Naive thymus-derived CD4-positive, alpha-beta T cell (primary cell): ENCODE results near the gene SPATA7. TPM values are rescaled to one million over a fixed set of nuclear protein-coding genes. Genes with fewer than 3 reads are reported as not detected.

ENCODE experiments used
- polyA plus RNA-seq, 2 donors: library from polyadenylated mRNA; unstranded; fragments of 300-500 nt; fragmentation: Illumina TruSeq; gene quantifications; one replicate each; pipeline ENCODE4 v1.2.3, GENCODE V29; 2021
- total RNA-seq, 6 experiments: library from RNA in 5 of 6; stranded (reverse) in 5 of 6; gene quantifications; 1 replicate in 5 of 6; 2 replicates in 1 of 6; pipeline ENCODE4 v1.2.3 and lab custom pipeline; 2021 to 2026

SPATA7 gene
- total and polyA plus RNA-seq, 7 experiments from 2014 or later: 1.9 to 6.1 (median 3.4) TPM

Other genes starting within 250 kb of the SPATA7 start
- gene KCNK10, start 62.4 kb upstream of the SPATA7 start, total RNA-seq: under 1 TPM in 2 of 5 experiments, not detected in 3; 0.10 to 0.21 TPM
- gene KCNK10, start 62.4 kb upstream of the SPATA7 start, polyA plus RNA-seq: not detected
- gene PTPN21, start 169.3 kb downstream of the SPATA7 start, total RNA-seq: under 1 TPM in 1 of 5 experiments, not detected in 4; 0.34 TPM
- gene PTPN21, start 169.3 kb downstream of the SPATA7 start, polyA plus RNA-seq: not detected
- 10 to 100 TPM; 40.1 to 66.2 (median 45.6) TPM for gene ZC3H14, start 177.4 kb downstream of the SPATA7 start, total RNA-seq
- gene ZC3H14, start 177.4 kb downstream of the SPATA7 start, polyA plus RNA-seq: 10 to 100 TPM; 39.7 to 72.4 TPM